GM18526 (cell line): ENCODE results near the gene ITGB2.

Experiments used
- POLR2A ChIP-seq: IDR thresholded peaks from 3 replicates; pipeline ENCODE4 v1.6.1; 2011; ENCODE audit not compliant: insufficient read length; ENCODE audit errors: extremely low read depth

The ITGB2 gene

GRCh38 chr21:44949161-44949778, 28.6 kb upstream of the ITGB2 start:
- TF ChIP-seq POLR2A = no peak

GRCh38 chr21:44948426-44949120, 27.9 kb upstream of the ITGB2 start:
- TF ChIP-seq POLR2A = no peak

GRCh38 chr21:44947930-44948331, 27.2 kb upstream of the ITGB2 start:
- no peak for TF ChIP-seq POLR2A

GRCh38 chr21:44947111-44947929, 26.6 kb upstream of the ITGB2 start:
- no peak for TF ChIP-seq POLR2A

- no peak for TF ChIP-seq POLR2A
These were observed 25.7 kb upstream of the ITGB2 start for GRCh38 chr21:44946254-44947041.

- no peak for TF ChIP-seq POLR2A
These were observed 23.9 kb upstream of the ITGB2 start for GRCh38 chr21:44944596-44944995.

GRCh38 chr21:44943686-44944550, 23.2 kb upstream of the ITGB2 start:
- no peak for TF ChIP-seq POLR2A

GRCh38 chr21:44943005-44943685, 22.4 kb upstream of the ITGB2 start:
- TF ChIP-seq POLR2A = no peak

GRCh38 chr21:44942566-44942965, 21.9 kb upstream of the ITGB2 start:
- TF ChIP-seq POLR2A = no peak

- TF ChIP-seq POLR2A = no peak
These were observed 20.9 kb upstream of the ITGB2 start for GRCh38 chr21:44941567-44941966.

- no peak for TF ChIP-seq POLR2A
These were observed 19.5 kb upstream of the ITGB2 start for GRCh38 chr21:44940116-44940631.

- TF ChIP-seq POLR2A = peak; percentile 89
These were observed 18.9 kb upstream of the ITGB2 start, which contains the start of gene SLX9 for GRCh38 chr21:44939532-44940115. Gene SLX9 (plus strand): TSS chr21:44940029. CDS start chr21:44940058, 29 bp downstream.
